ENCODE measurements around the gene FAM151A.

- no peak for TF ChIP-seq CTCF (optimal IDR thresholded peaks at IDR 0.05 in 1 of 3, IDR thresholded peaks at IDR 0.05 in 1 of 3, conservative IDR thresholded peaks at IDR 0.05 in 1 of 3; ENCODE audit: extremely low read depth in 1 of 3, insufficient read depth in 2 of 3, low read length in 3 of 3)
- TF ChIP-seq EZH2 (IDR thresholded peaks at IDR 0.05; ENCODE audit: low read length) = no peak
Observed at GRCh38 chr1:54588377-54588776, 34.9 kb downstream of the FAM151A start.

All from keratinocyte (primary cell).